CD8-positive, alpha-beta memory T cell (primary cell): ENCODE results near the gene PDX1. TPM values are rescaled to one million over a fixed set of nuclear protein-coding genes. Genes with fewer than 3 reads are reported as not detected.
A peak's percentile ranks its signal among the peaks of the same experiment; 100 is the strongest.

Experiments
- CTCF ChIA-PET: fragments of 350-600 bp; sonication (Branson Sonifier 250); formaldehyde crosslinking; loops from one replicate; lab custom pipeline; 2021; ENCODE audit warnings: antibody characterized with exemption; lab: Charles Lee
- POLR2A ChIA-PET: fragments of 350-600 bp; sonication (Branson Sonifier 250); formaldehyde crosslinking; loops from one replicate; lab custom pipeline; 2021; ENCODE audit warnings: antibody characterized with exemption; lab: Charles Lee
- DNase-seq, 5 donors: peaks; one replicate each; pipeline versions ENCODE4 v3.0.0 to v3.0.0-alpha.2; 2020 to 2022; ENCODE audit warnings: mixed read lengths in 1 of 5
- H3K27ac ChIP-seq: one replicate; pipeline ENCODE4 v1.7.0; 2013; ENCODE audit warnings: low read depth, mild to moderate bottlenecking, low read length, moderate library complexity
- H3K27me3 ChIP-seq: 2 replicates; pipeline ENCODE4 v1.7.0; 2013; ENCODE audit warnings: low read length, mild to moderate bottlenecking; ENCODE audit not compliant: insufficient read depth, poor library complexity, severe bottlenecking
- H3K36me3 ChIP-seq: 2 replicates; pipeline ENCODE4 v1.7.0; 2013; ENCODE audit warnings: mild to moderate bottlenecking, low read length, moderate library complexity; ENCODE audit not compliant: insufficient read depth
- H3K4me1 ChIP-seq: 2 replicates; pipeline ENCODE4 v1.7.0; 2013; ENCODE audit warnings: mild to moderate bottlenecking, low read length, moderate library complexity; ENCODE audit not compliant: insufficient read depth
- H3K4me3 ChIP-seq: 2 replicates; pipeline ENCODE4 v1.7.0; 2013; ENCODE audit warnings: mild to moderate bottlenecking, low read length
- H3K9me3 ChIP-seq: 2 replicates; pipeline ENCODE4 v1.7.0; 2013; ENCODE audit warnings: mild to moderate bottlenecking, low read length
- H3K27ac Mint-ChIP-seq, 8 donors: one replicate each; pipeline ENCODE4 v1.8.0; 2020 to 2021; ENCODE audit warnings: mixed read lengths in 8 of 8, mild to moderate bottlenecking in 6 of 8, inconsistent platforms in 3 of 8, moderate library complexity in 3 of 8
- H3K27me3 Mint-ChIP-seq, 2 donors: one replicate each; pipeline ENCODE4 v1.8.0; 2020 to 2021; ENCODE audit warnings: mixed read lengths in 2 of 2, mild to moderate bottlenecking in 1 of 2, moderate library complexity in 1 of 2
- H3K36me3 Mint-ChIP-seq, 3 donors: one replicate each; pipeline ENCODE4 v1.8.0; 2020 to 2021; ENCODE audit warnings: mixed read lengths in 3 of 3, inconsistent platforms in 1 of 3, mild to moderate bottlenecking in 1 of 3
- H3K4me1 Mint-ChIP-seq, 3 donors: one replicate each; pipeline ENCODE4 v1.8.0; 2020 to 2021; ENCODE audit warnings: mixed read lengths in 3 of 3, inconsistent platforms in 1 of 3, mild to moderate bottlenecking in 1 of 3
- H3K4me3 Mint-ChIP-seq, 7 donors: one replicate each; pipeline ENCODE4 v1.8.0; 2020 to 2021; ENCODE audit warnings: mixed read lengths in 7 of 7, mild to moderate bottlenecking in 6 of 7, moderate library complexity in 4 of 7, inconsistent platforms in 2 of 7
- H3K9me3 Mint-ChIP-seq, 5 donors: one replicate each; pipeline ENCODE4 v1.8.0; 2020 to 2022; ENCODE audit warnings: mixed read lengths in 5 of 5, mild to moderate bottlenecking in 3 of 5, moderate library complexity in 2 of 5, inconsistent platforms in 1 of 5
- polyA plus RNA-seq: library from polyadenylated mRNA; unstranded; fragments of 300-500 nt; fragmentation: Illumina TruSeq; gene quantifications from one replicate; pipeline ENCODE4 v1.2.3, GENCODE V29; 2021
- total RNA-seq, 2 experiments: library from RNA; stranded (reverse); gene quantifications; one replicate each; pipeline ENCODE4 v1.2.3, GENCODE V29; 2021

Gene PDX1
- total and polyA plus RNA-seq, 3 experiments from 2014 or later = not detected

DNA sequence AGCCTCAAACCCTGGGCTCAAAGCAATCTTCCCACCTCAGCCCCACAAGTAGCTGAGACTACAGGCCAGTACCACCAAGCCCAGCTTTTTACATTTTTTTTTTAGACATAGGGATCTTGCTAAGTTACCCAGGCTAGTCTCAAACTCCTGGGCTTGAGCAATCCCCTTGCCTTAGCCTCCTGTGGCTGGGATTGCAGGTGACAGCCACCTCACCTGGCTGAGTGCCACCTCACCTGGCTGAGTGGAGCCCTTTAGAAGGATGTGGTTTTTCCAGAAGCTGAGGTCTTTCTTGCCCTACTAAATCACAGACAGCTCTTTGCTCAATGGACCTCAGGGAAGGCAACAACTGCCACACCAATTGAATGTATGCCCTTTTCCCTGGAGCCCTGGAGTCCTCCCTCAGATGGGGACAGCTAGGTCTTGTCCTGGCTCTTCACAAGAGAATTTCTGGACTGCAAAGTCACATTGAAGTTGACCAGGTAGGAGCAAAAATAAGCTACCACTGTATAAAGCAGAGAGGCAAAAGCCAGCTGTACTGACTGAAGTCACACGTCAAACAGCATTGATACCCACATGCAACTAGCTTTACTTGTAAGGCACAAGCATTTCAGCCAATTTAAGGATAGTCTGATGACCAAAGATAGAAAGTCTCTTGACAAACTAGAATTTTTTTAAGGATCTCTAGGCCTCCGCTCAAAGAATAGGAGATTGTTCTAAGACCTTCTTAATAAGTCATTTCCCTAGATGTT, 14.0 kb downstream of the PDX1 start:
- peaks cover 0 to 5% (median 3%) of the 10 kb centered on the region in 3 donors for H3K4me1 Mint-ChIP-seq
- H3K27ac Mint-ChIP-seq = no peak overlapping the region
- POLR2A ChIA-PET = no interaction called here
- Histone ChIP-seq H3K4me1 (no peaks in the 10 kb centered on the region), H3K36me3 (no peaks in the 10 kb centered on the region), H3K27ac (no peak overlapping the region), H3K9me3 (no peaks in the 10 kb centered on the region), H3K27me3 (peaks cover 18% of the 10 kb centered on the region), H3K4me3 (no peak overlapping the region)
- no peaks in the 10 kb centered on the region for H3K36me3 Mint-ChIP-seq
- CTCF ChIA-PET = interaction anchor here (0.9 kb wide), 1 partner anchor 12 kb away, joined by 3 read pairs; no protein-coding TSS in a partner anchor
- DNase-seq = no peak
- peaks cover 0 to 2% (median 0%) of the 10 kb centered on the region in 5 donors for H3K9me3 Mint-ChIP-seq
- peaks cover 30 to 39% of the 10 kb centered on the region in 2 donors for H3K27me3 Mint-ChIP-seq
- H3K4me3 Mint-ChIP-seq = no peak overlapping the region

DNA sequence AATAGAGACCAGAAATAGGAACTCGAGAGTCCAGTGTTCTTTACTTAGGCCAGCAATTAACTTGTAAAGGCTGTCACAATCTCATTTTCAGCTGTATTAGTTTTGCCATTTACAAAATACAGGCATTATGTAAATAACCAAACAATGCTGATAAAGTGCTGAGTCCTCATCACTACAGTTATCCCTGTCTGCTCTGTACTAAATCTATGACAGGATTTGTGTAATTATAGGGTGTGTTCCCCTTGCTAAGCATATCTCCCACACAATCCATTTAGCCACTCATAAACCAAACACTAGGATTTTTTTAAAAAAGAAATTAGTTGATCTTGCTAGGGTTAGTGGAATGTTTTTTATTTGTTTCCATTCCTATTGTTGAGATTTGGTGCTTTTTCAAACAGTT, 23.2 kb downstream of the PDX1 start:
- POLR2A ChIA-PET = no interaction called here
- H3K27ac Mint-ChIP-seq = no peak overlapping the region
- CTCF ChIA-PET = no interaction called here

DNA sequence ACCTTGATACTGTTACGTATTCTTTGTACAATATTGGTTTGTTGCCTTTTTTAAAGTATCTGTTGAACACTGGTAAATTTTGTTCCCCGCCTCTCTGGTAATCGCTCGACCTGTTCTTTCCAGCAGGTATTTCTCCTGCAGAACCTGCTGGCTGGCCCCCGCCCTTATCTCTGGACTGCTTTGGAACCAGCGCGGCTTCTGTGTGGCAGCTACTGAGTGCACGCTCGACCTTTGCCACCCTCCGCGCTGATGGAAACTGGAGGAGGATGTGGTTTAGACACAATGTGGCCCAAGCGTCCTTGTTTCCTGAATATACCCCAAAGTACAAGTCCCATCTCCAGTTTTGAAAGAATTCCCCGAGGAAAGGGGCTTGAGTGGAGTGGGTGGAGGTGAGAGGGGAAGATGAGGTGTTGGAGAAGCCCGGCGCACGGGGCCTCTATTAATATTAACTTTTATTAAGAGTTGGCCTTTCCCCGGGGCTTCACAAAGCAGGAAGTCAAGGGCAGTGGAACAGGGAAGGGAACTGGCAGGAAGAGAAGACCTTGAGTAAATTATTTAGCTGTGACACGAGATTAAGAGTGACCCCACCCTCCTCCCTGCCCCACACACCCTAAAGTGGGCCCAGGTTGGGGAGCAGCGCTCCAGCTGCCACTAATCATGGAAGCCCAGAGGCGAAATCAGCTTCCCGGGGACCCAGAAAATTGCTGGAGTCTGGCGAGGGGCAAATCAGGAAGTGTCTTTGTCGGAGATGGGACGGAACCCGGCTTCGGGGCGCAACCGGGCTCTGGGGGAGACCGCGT, 33.3 kb downstream of the PDX1 start:
- H3K36me3 Mint-ChIP-seq = no peaks in the 10 kb centered on the region
- Histone ChIP-seq H3K4me1 (peaks cover 6% of the 10 kb centered on the region), H3K27me3 (peaks cover 22% of the 10 kb centered on the region), H3K36me3 (no peaks in the 10 kb centered on the region), H3K27ac (no peak overlapping the region), H3K4me3 (no peak overlapping the region), H3K9me3 (no peaks in the 10 kb centered on the region)
- peak overlapping the region in 6 of 7 donors; percentile 50 to 86 (median 66) for H3K4me3 Mint-ChIP-seq
- ChIA-PET CTCF (interaction anchor here (1.0 to 2.1 kb wide), 6 partner anchors 11 to 594 kb away, joined by 3 to 10 read pairs (median 4); no protein-coding TSS in a partner anchor), POLR2A (no interaction called here)
- peaks cover 0 to 3% (median 1%) of the 10 kb centered on the region in 5 donors for H3K9me3 Mint-ChIP-seq
- peak overlapping the region in 1 of 8 donors; percentile 44 for H3K27ac Mint-ChIP-seq
- no peak for DNase-seq
- H3K27me3 Mint-ChIP-seq = peaks cover 48 to 70% of the 10 kb centered on the region in 2 donors
- H3K4me1 Mint-ChIP-seq = peaks cover 8 to 22% (median 10%) of the 10 kb centered on the region in 3 donors

More for the DNA sequence above, 23.2 kb downstream of the PDX1 start:
- Histone ChIP-seq H3K27me3 (no peaks in the 10 kb centered on the region), H3K36me3 (no peaks in the 10 kb centered on the region), H3K9me3 (no peaks in the 10 kb centered on the region), H3K27ac (no peak overlapping the region), H3K4me1 (no peaks in the 10 kb centered on the region), H3K4me3 (no peak overlapping the region)
- Mint-ChIP-seq H3K36me3 (no peaks in the 10 kb centered on the region), H3K27me3 (peaks cover 5 to 26% of the 10 kb centered on the region in 2 donors), H3K4me1 (no peaks in the 10 kb centered on the region), H3K9me3 (peaks cover 3 to 12% (median 6%) of the 10 kb centered on the region in 5 donors), H3K4me3 (no peak overlapping the region)
- DNase-seq = no peak

DNA sequence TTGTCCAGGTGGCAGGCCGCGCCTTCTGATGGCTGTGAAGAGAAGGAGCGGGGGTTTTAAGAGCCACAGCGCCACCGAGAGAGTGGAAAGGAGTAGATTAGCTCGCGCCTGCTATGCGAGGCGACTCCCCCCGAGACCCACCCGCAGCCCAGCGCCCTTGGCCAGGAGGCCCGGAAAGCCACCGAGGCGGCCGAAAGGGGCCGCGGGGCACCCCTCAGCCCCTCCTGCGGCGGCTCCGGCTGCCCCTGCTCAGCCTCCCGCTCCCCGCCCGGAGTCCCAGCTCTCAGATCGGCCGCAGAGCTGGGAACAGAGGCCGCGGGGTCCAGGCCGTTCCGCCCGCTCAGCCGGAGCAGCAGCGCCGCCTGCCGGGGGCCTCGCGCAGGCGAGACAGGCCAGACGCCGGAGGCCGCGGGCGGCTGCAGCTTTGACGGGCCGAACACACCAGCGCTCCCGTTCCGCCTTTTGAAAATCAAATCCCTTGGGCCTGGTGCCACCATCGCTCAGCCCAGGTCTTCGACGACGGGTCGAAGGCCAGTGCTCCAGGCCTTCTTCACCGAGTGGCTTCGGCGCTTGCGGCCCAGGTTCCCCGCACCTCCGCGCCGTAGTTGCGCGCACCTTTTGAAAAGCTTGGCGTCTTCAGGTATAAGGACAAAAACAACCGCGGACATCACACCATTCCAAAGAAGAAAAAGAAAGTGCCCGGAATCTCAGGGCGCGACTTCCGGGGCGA, 34.0 kb downstream of the PDX1 start:
- Mint-ChIP-seq H3K4me3 (peak overlapping the region; percentile 58 to 86 (median 70)), H3K9me3 (peaks cover 0 to 3% (median 0%) of the 10 kb centered on the region in 5 donors), H3K27me3 (peaks cover 50 to 73% of the 10 kb centered on the region in 2 donors), H3K36me3 (no peaks in the 10 kb centered on the region), H3K4me1 (peaks cover 8 to 22% (median 10%) of the 10 kb centered on the region in 3 donors), H3K27ac (no peak overlapping the region)
- peak overlapping the region; percentile 22 for H3K4me3 ChIP-seq
- H3K36me3 ChIP-seq = no peaks in the 10 kb centered on the region
- peak in 4 of 5 donors; percentile 30 to 54 (median 32) for DNase-seq
- peaks cover 6% of the 10 kb centered on the region for H3K4me1 ChIP-seq
- no peak overlapping the region for H3K27ac ChIP-seq
- POLR2A ChIA-PET = no interaction called here
- peaks cover 28% of the 10 kb centered on the region for H3K27me3 ChIP-seq
- no peaks in the 10 kb centered on the region for H3K9me3 ChIP-seq
- CTCF ChIA-PET = interaction anchor here (1.0 to 2.1 kb wide), 7 partner anchors 12 to 595 kb away, joined by 3 to 10 read pairs (median 4); no protein-coding TSS in a partner anchor

DNA sequence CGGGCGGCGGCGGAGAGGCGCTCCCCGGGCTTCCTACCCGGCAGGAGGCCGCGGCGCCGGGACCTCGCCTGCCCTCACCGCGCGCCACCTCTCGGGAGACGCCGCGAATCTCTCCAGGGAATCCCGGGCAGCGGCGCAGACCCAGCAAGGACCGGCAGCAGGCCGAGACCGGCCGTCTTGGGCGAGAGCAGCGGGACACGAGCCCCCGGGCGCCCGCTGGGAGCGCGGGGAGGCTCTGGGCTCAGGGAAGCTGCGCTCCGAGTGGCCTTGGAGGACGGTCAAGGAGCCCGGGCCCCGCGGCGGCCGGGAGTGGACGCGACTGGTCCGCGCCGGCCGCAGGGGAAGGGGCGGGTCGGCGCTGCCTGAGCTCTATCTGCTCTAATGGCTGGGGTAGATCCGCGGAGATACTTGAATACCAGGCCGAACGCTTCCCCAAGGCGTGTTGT, 34.6 kb downstream of the PDX1 start:
- Mint-ChIP-seq H3K9me3 (peaks cover 0 to 3% (median 0%) of the 10 kb centered on the region in 5 donors), H3K4me3 (peak overlapping the region in 6 of 7 donors; percentile 13 to 74 (median 66)), H3K4me1 (peaks cover 8 to 22% (median 10%) of the 10 kb centered on the region in 3 donors), H3K36me3 (no peaks in the 10 kb centered on the region), H3K27me3 (peaks cover 53 to 75% of the 10 kb centered on the region in 2 donors), H3K27ac (no peak overlapping the region)
- H3K4me1 ChIP-seq = peaks cover 6% of the 10 kb centered on the region
- POLR2A ChIA-PET = no interaction called here
- no peak overlapping the region for H3K4me3 ChIP-seq
- no peak overlapping the region for H3K27ac ChIP-seq
- H3K27me3 ChIP-seq = peaks cover 28% of the 10 kb centered on the region
- DNase-seq = no peak
- H3K36me3 ChIP-seq = no peaks in the 10 kb centered on the region
- CTCF ChIA-PET = interaction anchor here (1.1 to 2.1 kb wide), 5 partner anchors 12 to 596 kb away, joined by 3 to 10 read pairs (median 4); no protein-coding TSS in a partner anchor
- H3K9me3 ChIP-seq = no peaks in the 10 kb centered on the region

DNA sequence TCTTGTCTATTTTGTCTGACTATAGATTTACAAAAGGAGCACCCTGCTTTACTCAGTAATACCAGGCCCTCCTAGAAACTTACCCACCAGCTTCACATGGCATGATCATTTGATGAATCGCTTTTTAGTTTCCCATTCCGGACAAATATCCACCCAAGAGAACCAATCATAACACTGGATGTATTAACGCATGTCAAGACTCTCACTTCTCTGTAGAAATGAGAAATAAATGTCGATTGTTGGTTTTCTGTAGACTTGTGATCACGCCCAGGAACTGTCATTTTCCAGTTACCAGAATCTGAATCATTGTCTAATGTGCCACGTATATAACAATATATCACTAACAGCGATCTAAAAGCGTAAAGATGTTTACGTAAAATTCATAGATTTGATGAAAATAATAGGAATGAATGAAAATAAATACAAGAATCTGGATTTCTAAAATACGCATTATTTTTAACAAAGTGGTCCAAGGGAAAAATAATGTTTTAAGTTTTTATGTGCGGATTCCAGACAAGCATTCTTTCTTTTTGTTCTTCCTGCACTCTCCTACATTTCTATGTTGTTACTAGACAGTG, 35.3 kb downstream of the PDX1 start:
- H3K4me3 ChIP-seq = no peak overlapping the region
- no peak overlapping the region for H3K27ac ChIP-seq
- peaks cover 60 to 78% of the 10 kb centered on the region in 2 donors for H3K27me3 Mint-ChIP-seq
- H3K4me3 Mint-ChIP-seq = peak overlapping the region in 4 of 7 donors; percentile 9 to 32 (median 20)
- ChIA-PET CTCF (interaction anchor here (1.2 to 2.1 kb wide), 4 partner anchors 29 to 126 kb away, joined by 3 to 10 read pairs (median 4); no protein-coding TSS in a partner anchor), POLR2A (no interaction called here)
- H3K9me3 ChIP-seq = no peaks in the 10 kb centered on the region
- H3K27me3 ChIP-seq = peaks cover 28% of the 10 kb centered on the region
- H3K9me3 Mint-ChIP-seq = peaks cover 0 to 3% (median 0%) of the 10 kb centered on the region in 5 donors
- no peak overlapping the region for H3K27ac Mint-ChIP-seq
- DNase-seq = no peak
- no peaks in the 10 kb centered on the region for H3K36me3 ChIP-seq
- H3K36me3 Mint-ChIP-seq = no peaks in the 10 kb centered on the region
- H3K4me1 ChIP-seq = peaks cover 6% of the 10 kb centered on the region
- peaks cover 10 to 24% (median 12%) of the 10 kb centered on the region in 3 donors for H3K4me1 Mint-ChIP-seq
